NK-92 (cell line): ENCODE results near the gene FBXL15.
A peak's percentile ranks its signal among the peaks of the same experiment; 100 is the strongest.

Source experiments
- DNase-seq: peaks from one replicate; lab custom pipeline; 2025; ENCODE audit not compliant: unreplicated experiment; lab: John Stamatoyannopoulos, UW

FBXL15 gene

GRCh38 chr10:102397222-102398171 is 23.1 kb upstream of the FBXL15 start:
- no peak for DNase-seq

GRCh38 chr10:102398172-102399020 is 22.2 kb upstream of the FBXL15 start:
- DNase-seq, result no peak

- DNase-seq, result peak; percentile 6
These were observed 21.2 kb upstream of the FBXL15 start for GRCh38 chr10:102399217-102400021.

- DNase-seq, result no peak
These were observed 20.6 kb upstream of the FBXL15 start for GRCh38 chr10:102400076-102400475.

- no peak for DNase-seq
These were observed 19.9 kb upstream of the FBXL15 start for GRCh38 chr10:102400598-102401341.

GRCh38 chr10:102401342-102401654 is 19.3 kb upstream of the FBXL15 start:
- no peak for DNase-seq

- DNase-seq, result no peak
These were observed 18.7 kb upstream of the FBXL15 start for GRCh38 chr10:102401735-102402511.

GRCh38 chr10:102402512-102402896 is 18.1 kb upstream of the FBXL15 start:
- DNase-seq, result no peak

GRCh38 chr10:102403115-102403514 is 17.5 kb upstream of the FBXL15 start:
- no peak for DNase-seq

- no peak for DNase-seq
These were observed 16.1 kb upstream of the FBXL15 start for GRCh38 chr10:102404361-102405107.

- DNase-seq, result no peak
These were observed 15.5 kb upstream of the FBXL15 start for GRCh38 chr10:102405108-102405571.

- no peak for DNase-seq
These were observed 15.0 kb upstream of the FBXL15 start for GRCh38 chr10:102405632-102406031.

- no peak for DNase-seq
These were observed 13.8 kb upstream of the FBXL15 start for GRCh38 chr10:102406815-102407214.

- DNase-seq, result no peak
These were observed 13.1 kb upstream of the FBXL15 start for GRCh38 chr10:102407425-102408130.

- DNase-seq, result no peak
These were observed 12.4 kb upstream of the FBXL15 start for GRCh38 chr10:102408131-102408727.

- no peak for DNase-seq
These were observed 11.7 kb upstream of the FBXL15 start for GRCh38 chr10:102408728-102409603.
